Dermis blood vessel endothelial cell (primary cell): ENCODE measurements around the gene CPNE8. TPM values are rescaled to one million over a fixed set of nuclear protein-coding genes. Genes with fewer than 3 reads are reported as not detected.

Source experiments
- DNase-seq: peaks from one replicate; pipeline ENCODE4 v3.0.0; 2010
- total RNA-seq: library from RNA; depleted of rRNA; stranded (reverse); fragments of >200 nt; gene quantifications from 2 replicates; pipeline ENCODE4 v1.2.3, GENCODE V29; 2014

CPNE8 gene
- total RNA-seq, 1 donor from 2014 or later: 29.4 TPM

GRCh38 chr12:38713294-38713693 is 192.1 kb downstream of the CPNE8 start:
- no peak for DNase-seq

GRCh38 chr12:38711054-38711453 is 194.3 kb downstream of the CPNE8 start:
- DNase-seq: no peak

- DNase-seq: no peak
Observed at GRCh38 chr12:38708466-38708865, 196.9 kb downstream of the CPNE8 start.

GRCh38 chr12:38707648-38708047 is 197.7 kb downstream of the CPNE8 start:
- no peak for DNase-seq

- no peak for DNase-seq
Observed at GRCh38 chr12:38697289-38697688, 208.1 kb downstream of the CPNE8 start.

GRCh38 chr12:38695057-38695456 is 210.3 kb downstream of the CPNE8 start:
- no peak for DNase-seq

GRCh38 chr12:38691164-38691563 is 214.2 kb downstream of the CPNE8 start:
- no peak for DNase-seq

- no peak for DNase-seq
Observed at GRCh38 chr12:38690646-38691045, 214.7 kb downstream of the CPNE8 start.

- no peak for DNase-seq
Observed at GRCh38 chr12:38689704-38690103, 215.7 kb downstream of the CPNE8 start.

GRCh38 chr12:38689195-38689594 is 216.2 kb downstream of the CPNE8 start:
- no peak for DNase-seq

GRCh38 chr12:38682521-38682920 is 222.9 kb downstream of the CPNE8 start:
- DNase-seq: no peak

GRCh38 chr12:38669530-38669929 is 235.9 kb downstream of the CPNE8 start:
- no peak for DNase-seq

- no peak for DNase-seq
Observed at GRCh38 chr12:38669081-38669480, 236.3 kb downstream of the CPNE8 start.

- no peak for DNase-seq
Observed at GRCh38 chr12:38666425-38666824, 239.0 kb downstream of the CPNE8 start.

GRCh38 chr12:38664661-38665269 is 240.6 kb downstream of the CPNE8 start:
- peak; percentile 65 for DNase-seq

GRCh38 chr12:38662829-38663228 is 242.6 kb downstream of the CPNE8 start:
- no peak for DNase-seq

- no peak for DNase-seq
Observed at GRCh38 chr12:38653650-38654049, 251.7 kb downstream of the CPNE8 start.

GRCh38 chr12:38648813-38649212 is 256.6 kb downstream of the CPNE8 start:
- no peak for DNase-seq

GRCh38 chr12:38646146-38646545 is 259.2 kb downstream of the CPNE8 start:
- no peak for DNase-seq

- DNase-seq: no peak
Observed at GRCh38 chr12:38639625-38640024, 265.8 kb downstream of the CPNE8 start.

GRCh38 chr12:38638401-38638800 is 267.0 kb downstream of the CPNE8 start:
- no peak for DNase-seq

GRCh38 chr12:38633511-38633910 is 271.9 kb downstream of the CPNE8 start:
- DNase-seq: no peak

- DNase-seq: no peak
Observed at GRCh38 chr12:38629064-38629463, 276.3 kb downstream of the CPNE8 start.

GRCh38 chr12:38628288-38628687 is 277.1 kb downstream of the CPNE8 start:
- no peak for DNase-seq

- DNase-seq: no peak
Observed at GRCh38 chr12:38625306-38625705, 280.1 kb downstream of the CPNE8 start.
